HG03159 (cell line): ENCODE results near the gene MX2.

ENCODE experiments used
- ATAC-seq: cut with Tn5 transposase; IDR thresholded peaks from one replicate; pipeline ENCODE4 v1.9.1; 2021; ENCODE audit warnings: mild to moderate bottlenecking, moderate library complexity; ENCODE audit not compliant: unreplicated experiment

The MX2 gene

GRCh38 chr21:41363370-41364270 is 1.8 kb downstream of the MX2 start:
- ATAC-seq, result no peak

GRCh38 chr21:41364308-41364707 is 2.5 kb downstream of the MX2 start:
- no peak for ATAC-seq

DNA sequence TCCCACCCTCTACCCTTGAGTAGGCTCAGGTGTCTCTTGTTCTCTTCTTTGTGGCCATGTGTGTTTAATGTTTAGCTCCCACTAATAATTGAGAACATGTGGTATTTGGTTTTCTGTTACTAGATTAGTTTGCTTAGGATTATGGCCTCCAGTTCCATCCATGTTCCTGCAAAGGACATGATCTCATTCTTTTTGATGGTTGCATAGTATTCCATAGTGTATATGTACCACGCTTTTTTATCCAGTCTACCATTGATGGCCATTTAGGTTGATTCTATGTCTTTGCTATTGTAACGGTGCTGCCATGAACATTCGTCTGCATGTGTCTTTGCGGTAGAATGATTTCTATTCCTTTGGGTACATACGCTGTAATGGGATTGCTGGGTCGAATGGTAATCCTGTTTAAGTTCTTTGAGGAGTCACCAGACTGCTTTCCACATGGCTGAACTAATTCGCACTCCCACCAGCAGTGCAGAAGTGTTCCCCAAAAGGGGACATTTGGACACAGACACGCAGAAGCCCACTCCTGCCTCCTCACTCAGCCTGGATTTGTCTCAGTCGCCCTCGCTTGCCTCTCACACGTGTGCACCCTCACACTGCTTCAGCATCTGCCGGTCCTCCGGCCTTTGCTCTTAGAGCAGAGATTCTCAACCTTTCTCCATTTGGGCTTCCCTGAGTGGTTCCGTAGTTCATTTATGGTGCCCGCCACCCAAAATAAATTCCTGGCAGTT is 3.7 kb downstream of the MX2 start:
- no peak for ATAC-seq

DNA sequence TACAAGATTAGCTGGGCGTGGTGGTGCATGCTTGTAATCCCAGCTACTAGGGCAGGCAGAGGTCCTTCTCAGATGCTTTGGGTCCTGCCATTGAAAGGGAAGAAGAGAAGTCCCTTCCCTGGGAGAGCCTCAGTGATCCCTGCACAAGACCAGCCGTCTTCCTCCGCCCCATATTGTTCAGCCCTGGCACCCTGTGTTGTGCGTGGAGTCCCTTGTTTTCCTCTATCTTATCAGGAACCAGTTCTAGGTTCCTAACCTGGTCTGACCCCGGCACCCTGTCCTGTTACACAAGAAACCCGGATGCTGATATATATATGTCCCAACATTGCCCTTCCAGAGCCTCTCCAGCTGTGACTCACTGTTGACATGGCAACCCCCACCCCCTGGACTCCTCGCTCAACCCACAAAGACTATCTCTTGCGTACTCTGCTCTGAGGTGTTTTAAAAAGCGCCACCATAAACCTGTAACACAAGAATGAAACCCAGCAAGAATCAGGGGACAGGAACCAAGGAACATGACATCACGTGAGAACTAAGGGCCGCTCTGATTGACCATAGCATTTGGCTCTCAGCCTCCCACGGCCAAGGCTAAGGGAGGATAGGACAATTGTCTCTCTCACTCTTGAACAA is 4.8 kb downstream of the MX2 start:
- ATAC-seq, result no peak

- ATAC-seq, result peak; percentile 6
Observed at GRCh38 chr21:41367301-41367944, 5.6 kb downstream of the MX2 start.

DNA sequence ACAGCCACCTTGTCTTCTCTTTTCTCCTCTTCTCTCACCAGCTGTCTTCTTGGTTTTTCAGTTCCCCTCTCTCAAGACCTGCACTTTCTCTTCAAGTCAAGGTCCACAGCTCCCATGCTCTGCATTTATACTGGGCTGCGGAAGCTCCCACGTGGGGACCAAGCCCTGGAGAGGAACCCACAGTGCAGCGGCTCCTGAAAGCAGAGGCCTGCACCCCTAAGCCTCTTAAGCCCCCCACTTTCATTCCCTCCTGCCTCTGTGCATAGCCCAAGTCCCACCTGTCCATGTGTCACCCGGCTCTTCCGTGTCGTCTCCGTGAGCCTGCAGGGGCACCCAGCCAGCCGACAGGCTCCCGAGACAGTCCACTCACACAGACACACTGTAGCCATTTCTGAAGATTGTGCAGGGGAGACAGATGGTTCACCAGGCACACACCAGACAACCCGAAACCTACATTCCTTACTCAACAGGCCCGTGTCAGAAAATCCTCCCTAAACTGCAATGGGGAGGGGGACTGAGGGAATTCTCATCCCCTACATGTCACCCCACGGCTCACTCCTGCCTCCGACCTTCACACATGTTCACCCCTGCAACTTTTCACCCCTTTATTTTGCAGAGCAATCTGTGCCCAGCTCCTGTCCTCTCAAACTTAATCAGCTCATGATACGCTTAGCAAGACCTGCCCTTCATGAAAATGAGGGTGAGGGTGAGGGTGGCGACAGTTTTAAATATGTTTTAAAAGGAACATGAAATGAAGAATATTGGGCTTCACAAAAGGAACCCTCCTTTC is 6.3 kb downstream of the MX2 start:
- ATAC-seq, result peak; percentile 72

DNA sequence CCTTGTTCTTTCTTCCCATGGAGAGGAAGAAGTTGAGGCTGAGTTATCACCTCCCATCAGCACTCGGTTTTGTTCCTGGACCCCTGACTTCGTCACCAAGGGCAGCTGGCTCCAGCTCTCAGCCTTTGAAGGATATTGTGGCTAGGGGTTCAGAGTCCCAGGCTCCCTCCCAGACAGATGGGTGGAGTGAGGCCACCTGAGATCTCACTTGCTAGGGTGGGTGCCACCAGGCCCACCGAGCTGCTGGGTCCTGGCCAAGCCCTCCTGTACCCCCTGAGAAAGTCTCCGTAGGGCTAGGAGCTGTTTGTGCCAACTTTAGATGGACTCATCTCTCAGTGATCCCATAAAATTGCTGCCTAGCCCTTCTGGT is 6.9 kb downstream of the MX2 start:
- no peak for ATAC-seq

DNA sequence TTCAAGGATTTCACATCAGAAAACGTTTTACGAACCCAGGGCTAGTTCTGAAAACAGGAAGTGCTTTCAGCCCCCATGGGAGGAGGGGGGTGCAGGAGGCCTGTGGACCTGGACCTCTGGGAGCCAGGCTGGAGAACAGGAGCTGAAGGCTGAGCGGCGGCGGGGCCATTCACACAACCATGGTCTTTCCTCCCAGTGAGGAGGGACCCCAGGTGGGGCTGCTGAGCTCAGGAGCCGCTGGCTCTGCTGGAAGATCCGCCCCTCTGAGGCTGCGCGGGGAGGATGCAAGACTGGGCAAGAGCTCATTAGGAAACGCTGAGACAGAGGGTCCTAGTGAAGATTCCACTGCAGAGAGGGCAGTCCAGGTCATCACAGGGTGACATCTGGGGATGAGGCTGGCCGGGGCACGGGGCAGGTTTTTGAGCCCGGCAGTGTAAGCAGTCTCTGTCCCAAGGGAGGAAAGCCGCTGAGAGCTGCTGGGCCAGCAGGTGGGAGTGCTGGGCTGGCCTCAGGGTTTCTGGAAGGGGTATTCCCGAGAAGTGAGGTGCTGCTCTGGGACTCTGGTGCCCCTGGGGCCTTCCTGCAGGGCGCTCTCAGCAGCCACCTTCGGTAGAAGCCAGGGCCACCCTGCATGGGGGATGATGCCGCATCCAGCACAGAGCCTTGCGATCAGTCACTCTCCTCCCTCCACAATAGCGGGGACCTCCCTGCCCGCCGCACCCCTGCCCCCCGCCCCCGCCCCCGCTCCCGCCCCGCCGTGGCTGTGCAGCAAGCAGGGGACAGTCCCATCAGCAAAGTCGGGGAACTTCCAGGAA is 7.5 kb downstream of the MX2 start:
- no peak for ATAC-seq

- no peak for ATAC-seq
Observed at GRCh38 chr21:41369920-41370839, 8.4 kb downstream of the MX2 start.

GRCh38 chr21:41370840-41371684 is 9.2 kb downstream of the MX2 start:
- no peak for ATAC-seq

GRCh38 chr21:41371685-41372030 is 9.8 kb downstream of the MX2 start:
- ATAC-seq, result no peak

DNA sequence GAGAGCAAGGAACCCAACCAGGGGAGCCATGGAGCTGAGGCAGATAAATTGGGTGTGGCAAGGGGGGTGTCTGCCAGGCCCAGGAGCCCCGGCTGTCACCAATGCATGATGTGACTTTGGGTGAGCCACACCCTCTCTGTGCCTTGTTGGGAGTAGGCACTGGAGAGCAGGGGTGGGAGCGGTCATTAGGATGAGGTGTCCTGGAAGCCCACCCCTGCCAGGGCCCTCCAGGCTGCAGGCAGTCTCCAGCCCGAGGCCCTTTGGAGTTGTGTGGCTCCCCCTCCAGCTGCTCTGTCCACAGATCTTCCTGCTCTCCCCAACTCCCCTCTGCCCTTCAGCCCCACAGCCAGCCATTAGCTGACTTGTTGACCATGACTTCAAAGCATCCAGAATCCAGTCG is 11.4 kb downstream of the MX2 start:
- no peak for ATAC-seq

GRCh38 chr21:41373763-41374162 is 11.9 kb downstream of the MX2 start:
- no peak for ATAC-seq

DNA sequence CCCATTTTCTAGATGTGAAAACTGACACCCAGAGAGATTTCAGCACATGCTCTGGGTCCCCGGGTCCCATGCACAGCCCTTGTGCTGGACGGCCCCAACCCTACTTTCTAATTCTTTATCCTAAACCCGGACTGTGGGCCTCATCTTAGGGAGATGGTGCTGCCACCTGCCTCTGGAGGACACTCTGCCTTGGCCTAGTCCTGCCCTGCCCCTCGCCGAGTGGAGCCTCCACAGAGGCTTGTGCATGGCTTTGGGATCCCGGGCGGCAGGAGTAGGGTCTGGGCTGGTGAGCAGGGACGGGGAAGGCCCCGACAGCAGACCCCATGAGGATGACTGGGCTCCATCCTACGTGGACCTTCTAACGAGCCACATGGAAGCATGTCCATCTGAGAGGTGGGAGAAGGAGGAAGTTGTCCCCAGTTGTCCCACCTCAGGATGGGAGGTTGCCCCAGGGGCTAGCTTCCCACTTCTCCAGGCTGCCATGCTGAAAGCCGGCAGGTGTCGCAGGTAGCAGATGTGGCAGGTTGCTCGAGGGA is 12.4 kb downstream of the MX2 start:
- no peak for ATAC-seq

DNA sequence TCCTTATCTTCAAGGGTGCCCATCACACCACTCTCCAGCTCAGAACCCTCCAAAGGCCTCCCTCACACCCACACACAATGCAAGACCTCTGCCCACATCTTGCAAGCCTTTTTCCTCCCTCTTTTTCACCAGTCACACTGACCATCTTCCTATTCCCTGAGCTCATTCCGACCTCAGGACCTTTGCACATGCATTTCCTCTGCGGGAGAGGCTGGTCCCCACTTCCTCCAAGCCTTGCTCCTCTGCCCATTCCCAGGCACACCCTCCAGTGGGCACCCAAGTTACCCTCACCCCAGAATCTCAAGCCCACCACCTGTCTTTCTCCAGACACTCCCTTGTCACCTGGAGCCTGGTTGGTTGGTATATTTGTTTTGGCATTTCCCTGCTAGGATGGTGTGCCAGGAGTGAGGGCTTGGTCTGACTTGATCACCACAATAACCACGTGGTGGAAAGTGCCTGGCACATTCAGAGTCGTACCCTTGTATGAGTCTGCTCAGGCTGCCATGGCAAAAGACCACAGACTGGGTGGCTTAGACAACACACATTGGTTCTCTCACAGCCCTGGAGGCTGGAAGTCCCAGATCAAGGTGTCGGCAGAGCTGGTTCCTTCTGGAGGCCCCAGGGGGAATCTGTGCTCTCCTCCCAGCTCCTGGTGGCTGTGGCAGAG is 13.2 kb downstream of the MX2 start:
- ATAC-seq, result no peak

DNA sequence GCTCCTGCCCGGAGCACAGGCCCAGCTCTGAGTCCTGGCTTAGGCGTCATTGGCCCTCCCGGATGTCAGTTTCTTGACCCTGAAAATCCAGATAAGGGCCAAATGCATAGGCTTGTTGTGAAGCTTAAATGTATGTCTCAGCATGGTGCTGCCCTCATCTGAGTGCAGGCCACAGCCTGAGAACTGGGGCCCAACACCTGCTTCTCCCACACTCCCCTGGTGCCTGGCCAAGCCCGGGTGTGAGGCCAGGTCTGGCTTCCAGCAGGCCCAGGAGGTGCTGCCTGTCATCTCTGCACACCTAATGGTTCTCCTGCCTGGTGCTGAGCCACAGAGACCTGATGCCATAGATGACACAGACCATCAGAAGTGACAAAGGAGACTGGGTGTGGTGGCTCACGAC is 14.0 kb downstream of the MX2 start:
- ATAC-seq, result no peak

GRCh38 chr21:41377715-41378114 is 15.9 kb downstream of the MX2 start:
- no peak for ATAC-seq
